DMS 273 (cell line): Measurements from ENCODE around the gene DLG2.

Source experiments
- DNase-seq: peaks from one replicate; lab custom pipeline; 2025; ENCODE audit not compliant: unreplicated experiment; lab: John Stamatoyannopoulos, UW

The DLG2 gene

DNA sequence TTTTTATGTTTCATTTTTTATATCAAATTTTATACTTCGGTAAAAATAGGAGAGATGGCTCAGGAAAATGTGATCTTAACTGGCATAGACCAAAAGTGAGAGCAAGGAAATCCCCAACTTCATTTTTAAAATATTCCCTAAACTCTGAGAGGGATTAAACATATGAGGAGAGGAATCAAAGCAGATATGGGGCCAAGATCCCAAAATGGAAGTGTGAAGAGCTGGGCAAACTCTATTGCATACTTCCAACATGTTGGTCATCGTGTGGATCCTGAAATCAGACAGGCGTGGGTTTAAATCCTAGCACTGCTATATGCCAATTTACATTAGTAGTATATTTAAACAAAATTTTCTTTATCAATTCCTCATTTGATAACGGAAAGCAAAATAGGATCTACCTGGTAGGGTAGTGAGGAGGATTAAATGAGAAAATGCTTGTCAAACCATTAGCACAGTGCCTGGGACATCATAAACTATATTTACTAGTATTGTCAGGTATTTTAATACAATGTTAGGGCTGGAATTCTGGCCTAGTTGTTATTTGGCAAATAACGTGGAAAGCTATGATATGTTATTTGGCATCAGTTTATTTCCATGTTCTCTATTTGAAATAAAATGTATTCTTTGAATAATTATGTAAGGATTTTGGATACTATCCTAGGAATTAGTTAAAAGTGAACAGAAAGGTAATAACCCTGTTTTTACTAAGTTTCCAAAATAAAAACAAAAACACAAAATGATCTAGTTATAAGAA lies 1948.1 kb downstream of the DLG2 start:
- DNase-seq = no peak

GRCh38 chr11:83677730-83678129 lies 1949.4 kb downstream of the DLG2 start:
- DNase-seq = no peak

DNA sequence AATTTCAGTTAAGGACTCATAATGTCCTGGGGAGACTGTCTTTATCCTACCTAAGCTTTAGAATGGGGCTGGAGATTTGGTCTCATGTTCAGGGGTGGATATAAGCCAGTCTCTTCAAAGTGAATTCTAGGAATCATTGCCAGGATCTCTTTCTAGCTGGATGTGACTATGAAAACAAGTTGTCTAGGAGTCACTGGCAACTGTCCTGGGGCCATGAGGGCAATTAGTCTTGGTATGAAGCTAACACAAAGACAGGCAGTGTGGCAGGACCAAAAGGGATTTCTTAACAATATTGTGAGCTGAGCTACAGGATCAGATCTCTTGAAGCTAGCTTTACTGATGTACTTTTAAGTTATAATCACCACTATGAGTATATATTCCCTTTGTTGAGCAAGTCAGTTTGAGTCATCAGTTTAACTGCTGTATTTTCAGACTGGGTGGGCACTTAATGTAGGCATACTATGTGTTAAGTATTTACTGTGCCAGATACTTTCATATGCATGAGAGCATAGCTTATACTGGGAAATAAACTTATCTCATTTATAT lies 1951.0 kb downstream of the DLG2 start:
- DNase-seq = no peak

- DNase-seq = no peak
Observed at GRCh38 chr11:83674102-83674896, 1952.8 kb downstream of the DLG2 start.

GRCh38 chr11:83671289-83671688 lies 1955.9 kb downstream of the DLG2 start:
- DNase-seq = no peak

DNA sequence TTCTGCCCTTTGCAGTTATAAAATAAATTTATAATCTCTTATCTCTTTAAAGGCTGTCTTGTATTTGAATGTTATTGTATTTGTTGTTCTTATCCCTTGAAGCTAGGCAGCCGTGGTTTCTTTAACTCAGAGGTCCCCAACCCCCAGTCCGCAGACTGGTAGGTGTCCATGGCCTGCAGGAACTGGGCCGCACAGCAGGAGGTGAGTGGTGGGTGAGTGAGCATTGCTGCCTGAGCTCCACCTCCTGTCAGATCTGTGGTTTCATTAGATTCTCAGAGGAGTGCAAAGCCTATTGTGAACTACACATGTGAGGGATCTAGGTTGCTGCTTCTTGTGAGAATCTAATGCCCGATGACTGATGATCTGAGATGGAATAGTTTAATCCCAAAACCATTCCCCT lies 1961.0 kb downstream of the DLG2 start:
- no peak for DNase-seq

DNA sequence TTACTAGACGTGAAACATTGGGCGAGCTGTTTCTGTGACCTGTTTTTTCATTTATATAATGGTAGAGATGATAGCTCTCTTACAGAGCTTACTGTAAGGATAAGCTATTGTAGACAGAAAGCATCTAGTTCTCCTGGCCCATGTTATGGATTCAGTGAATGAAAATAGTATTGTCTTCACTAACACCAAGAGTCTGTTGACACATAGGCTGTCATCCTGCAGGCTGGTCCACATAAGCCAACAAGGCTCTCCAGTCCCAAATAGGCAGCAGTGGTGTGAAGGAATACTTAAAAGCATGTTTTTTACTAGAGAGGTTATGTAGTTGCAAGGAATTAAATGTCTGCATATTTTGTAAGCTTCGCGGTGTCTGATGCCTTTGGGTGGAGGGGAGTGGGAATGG lies 1963.2 kb downstream of the DLG2 start:
- no peak for DNase-seq

DNA sequence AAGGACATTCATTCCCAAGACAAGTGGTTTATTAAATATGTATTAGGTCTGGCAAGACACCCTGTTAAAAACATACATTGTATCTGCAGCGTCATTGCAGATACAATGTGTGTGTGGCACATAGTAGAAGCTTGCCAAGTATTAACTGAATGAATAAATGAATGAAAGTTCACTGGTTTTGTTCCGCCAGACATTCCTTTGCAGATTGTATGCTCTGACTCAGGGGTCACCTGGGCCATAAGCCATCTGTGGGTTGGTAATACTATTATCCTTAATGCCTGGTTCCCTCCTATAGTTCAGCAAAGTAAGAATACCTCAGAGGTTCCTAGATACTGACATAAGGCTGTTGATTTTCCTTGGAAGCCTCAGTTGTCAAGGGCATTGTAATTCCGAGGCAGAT lies 1963.7 kb downstream of the DLG2 start:
- DNase-seq = no peak

GRCh38 chr11:83662494-83662893 lies 1964.7 kb downstream of the DLG2 start:
- no peak for DNase-seq

DNA sequence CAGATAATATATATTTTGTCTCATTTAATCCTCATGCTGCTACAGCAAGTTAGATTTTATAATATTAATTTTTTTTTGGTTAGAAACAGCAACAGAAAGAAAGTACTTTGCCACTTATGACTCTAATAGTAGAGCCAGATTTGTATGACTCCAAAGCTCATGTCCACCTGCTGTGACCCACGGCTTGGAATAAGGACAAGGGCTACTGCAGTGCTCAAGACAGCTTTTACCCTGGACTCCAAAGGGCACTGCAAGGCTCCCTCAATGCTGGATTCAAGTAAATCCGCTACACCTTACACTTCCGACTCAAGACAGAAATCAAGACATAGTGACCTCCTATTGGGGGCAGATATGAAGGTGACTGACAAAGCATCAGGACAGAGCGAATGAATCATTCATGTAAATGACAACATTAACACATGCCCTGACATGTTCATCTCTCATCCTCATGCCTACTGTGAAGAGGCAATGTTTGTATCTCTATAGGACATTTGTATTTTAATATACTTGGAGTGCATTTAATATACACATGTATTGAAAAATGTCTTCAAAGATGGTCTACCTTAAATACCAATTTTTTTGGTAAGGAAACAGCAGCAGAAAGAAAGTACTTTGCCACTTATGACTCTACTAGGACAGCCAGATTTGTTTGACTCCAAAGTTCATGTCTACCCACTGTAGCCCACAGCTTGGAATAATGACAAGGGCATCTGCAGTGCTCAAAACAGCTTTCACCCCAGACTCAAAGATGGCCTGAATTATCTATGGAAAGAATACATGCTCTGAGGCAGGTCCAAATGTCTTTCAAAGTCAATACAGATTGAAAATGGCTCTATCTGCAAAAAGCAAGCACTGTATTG lies 1965.4 kb downstream of the DLG2 start:
- DNase-seq = no peak

DNA sequence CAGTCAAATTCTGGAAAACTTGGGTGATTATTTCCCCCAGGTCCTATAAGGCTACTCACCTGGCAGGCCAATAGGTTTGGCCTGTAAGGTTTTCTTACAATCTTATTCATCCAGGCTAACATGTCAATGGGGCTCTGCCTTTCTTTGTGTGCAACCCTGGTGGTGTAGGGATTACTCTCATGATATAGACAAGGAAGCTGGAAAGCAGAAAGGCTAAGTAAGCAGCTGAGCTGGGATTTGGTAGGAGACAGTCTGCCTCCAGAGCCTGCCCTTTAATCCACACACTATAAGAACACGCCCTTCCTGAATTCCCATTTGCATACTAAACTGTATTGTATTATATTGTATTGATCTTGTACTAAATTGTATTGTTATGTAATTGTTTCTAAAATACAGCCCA lies 1967.7 kb downstream of the DLG2 start:
- DNase-seq = no peak

DNA sequence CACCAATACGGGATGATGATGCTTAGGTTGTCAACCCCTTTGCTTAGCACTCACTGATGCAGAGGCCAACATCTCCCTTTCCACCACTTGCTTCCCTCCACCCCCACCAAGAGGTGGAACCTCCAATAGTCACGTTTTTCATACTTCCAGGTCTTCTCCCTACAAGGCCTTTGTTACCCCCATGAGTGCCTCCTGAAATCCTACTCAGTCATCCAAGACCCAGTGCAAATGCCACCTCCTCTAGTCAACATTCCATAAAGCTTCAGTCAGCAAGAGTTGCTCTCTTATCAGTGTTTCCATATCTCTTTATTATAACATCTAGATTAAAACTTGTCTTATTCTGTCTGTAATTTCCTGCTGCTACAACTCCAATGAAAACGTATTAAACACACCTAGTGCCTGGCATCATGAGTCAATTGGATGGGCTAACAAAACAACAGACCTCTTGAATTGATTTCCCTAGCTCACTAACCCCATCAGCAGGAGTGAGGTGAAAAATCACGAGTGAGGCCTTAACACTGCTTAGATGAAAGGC lies 1970.3 kb downstream of the DLG2 start:
- DNase-seq = no peak

GRCh38 chr11:83655976-83656375 lies 1971.2 kb downstream of the DLG2 start:
- no peak for DNase-seq

DNA sequence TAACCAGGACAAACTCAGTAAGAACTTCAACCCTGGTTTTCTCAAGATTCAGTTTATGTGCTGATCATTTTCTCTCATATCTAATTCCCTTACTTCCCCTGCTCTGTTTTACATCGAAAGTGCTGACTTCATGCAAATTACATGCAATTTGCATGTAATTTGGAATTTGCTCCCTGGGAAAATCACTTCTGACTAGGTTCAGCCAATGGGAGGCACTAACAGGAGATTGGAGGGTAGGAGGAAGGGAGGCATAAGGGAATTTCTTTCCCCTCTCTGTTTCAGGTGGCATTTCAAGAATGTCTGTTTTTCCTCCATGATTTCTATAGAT lies 1977.7 kb downstream of the DLG2 start:
- DNase-seq = no peak

- DNase-seq = no peak
Observed at GRCh38 chr11:83648610-83649527, 1978.3 kb downstream of the DLG2 start.

DNA sequence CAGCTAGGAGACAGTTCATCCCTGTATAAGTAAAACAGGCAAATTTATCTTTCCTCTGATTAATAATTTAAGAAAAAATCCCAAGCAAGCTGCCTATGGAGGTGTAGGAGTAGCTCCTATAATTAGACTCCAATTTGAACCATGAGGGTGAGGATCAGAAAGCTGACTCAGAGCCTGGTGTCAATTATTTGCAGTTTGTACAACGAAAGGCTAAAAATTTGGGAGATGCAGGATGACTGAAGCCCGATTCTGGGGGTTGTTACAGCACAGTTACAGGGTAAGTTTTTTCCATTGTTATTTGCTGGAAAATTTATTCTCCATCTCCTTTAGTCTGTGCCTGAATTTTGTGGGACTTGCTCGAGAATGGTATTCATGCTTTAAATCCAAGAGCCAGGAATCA lies 1981.6 kb downstream of the DLG2 start:
- DNase-seq = no peak

DNA sequence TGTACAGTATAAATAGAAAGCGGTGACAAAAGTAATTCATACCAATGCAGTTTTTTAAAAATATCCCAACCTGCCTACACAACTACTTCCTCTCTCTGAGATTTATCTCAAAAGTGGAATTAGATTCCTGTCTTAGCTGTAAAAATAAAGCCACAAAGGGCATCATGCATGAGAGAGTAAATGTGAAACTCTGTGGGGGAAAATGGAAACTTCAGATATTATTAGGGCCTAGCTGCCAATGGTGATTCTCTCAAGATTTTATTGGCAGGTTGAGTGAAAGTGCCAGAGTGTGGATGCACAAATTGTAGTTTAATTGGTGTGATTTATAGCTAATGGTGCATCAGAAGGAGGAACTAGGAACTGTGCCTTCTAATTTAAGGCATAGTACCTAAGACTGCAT lies 1984.0 kb downstream of the DLG2 start:
- no peak for DNase-seq

DNA sequence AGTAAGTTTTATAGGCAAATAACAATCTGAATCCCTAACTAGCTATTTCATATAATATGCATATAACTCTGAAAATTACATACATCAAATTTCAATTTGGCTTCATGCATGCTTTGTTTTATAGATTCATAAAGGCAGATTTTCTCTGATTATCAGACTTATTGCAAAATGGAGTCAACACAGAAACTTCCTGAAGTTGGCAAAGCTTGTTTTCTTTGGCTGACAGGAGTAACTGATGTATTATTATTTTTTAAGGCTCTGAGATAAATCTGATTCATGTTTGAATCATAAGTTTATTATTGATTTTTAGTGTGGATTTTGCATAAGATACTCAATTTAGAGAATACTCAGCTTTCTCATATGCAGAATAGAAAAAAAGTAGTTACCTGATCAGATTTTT lies 1984.6 kb downstream of the DLG2 start:
- no peak for DNase-seq

DNA sequence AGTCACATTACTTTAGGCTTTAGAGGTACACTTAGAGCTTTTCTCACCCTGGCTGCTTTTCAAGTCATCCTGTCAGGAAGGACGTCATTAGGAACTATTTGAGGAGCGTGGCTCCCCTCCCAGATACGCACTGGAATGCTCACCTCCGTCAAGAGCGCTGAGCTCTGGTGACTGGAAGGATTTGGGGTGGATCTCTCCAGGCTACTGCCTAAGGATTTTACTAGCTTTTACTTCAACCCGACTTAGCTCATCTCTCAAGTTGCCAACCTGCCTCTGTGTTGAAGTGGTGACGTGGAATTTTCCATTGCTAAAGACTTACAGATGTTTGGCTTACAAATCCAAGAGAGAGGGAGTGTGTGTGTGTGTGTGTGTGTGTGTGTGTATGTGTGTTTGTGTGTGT lies 1985.6 kb downstream of the DLG2 start:
- DNase-seq = no peak
